Stimulated activated CD8-positive, alpha-beta memory T cell treated with anti-CD3 and anti-CD28 coated beads, Interleukin-7, amount 100 ng/mL, for 4 hours (primary cell): Measurements from ENCODE around the gene NKX3-2.
A peak's percentile ranks its signal among the peaks of the same experiment; 100 is the strongest.
"Not testable (repeated sequence)": the region's sequence is repeated elsewhere in the genome, so short reads cannot be mapped to it uniquely, and the experiment has no call there.

Experiments
- DNase-seq, 2 donors: peaks; one replicate each; pipeline ENCODE4 v3.0.0-alpha.2; 2020; ENCODE audit warnings: low read depth in 2 of 2

Gene NKX3-2

GRCh38 chr4:13543839-13544605 is at the start of gene NKX3-2:
Gene NKX3-2, minus strand, starts transcription at chr4:13544508. Its CDS starts 94 bp downstream, at chr4:13544414.
- DNase-seq, result no peak

GRCh38 chr4:13592220-13592619 is 47.9 kb upstream of the NKX3-2 start:
- no peak for DNase-seq

GRCh38 chr4:13590766-13591165 is 46.5 kb upstream of the NKX3-2 start:
- DNase-seq, result no peak

GRCh38 chr4:13588954-13589353 is 44.6 kb upstream of the NKX3-2 start:
- no peak for DNase-seq

- no peak for DNase-seq
Observed at GRCh38 chr4:13584481-13584880, 40.2 kb upstream of the NKX3-2 start.

- no peak for DNase-seq
Observed at GRCh38 chr4:13580036-13580435, 35.7 kb upstream of the NKX3-2 start.

GRCh38 chr4:13577660-13578059 is 33.4 kb upstream of the NKX3-2 start:
- DNase-seq, result no peak

- no peak for DNase-seq
Observed at GRCh38 chr4:13570916-13571315, 26.6 kb upstream of the NKX3-2 start.

- no peak for DNase-seq
Observed at GRCh38 chr4:13567125-13567524, 22.8 kb upstream of the NKX3-2 start.

- no peak for DNase-seq
Observed at GRCh38 chr4:13562876-13563275, 18.6 kb upstream of the NKX3-2 start.

GRCh38 chr4:13561673-13562072 is 17.4 kb upstream of the NKX3-2 start:
- DNase-seq, result no peak

- DNase-seq, result not testable (repeated sequence)
Observed at GRCh38 chr4:13560111-13560510, 15.8 kb upstream of the NKX3-2 start.

GRCh38 chr4:13559413-13559812 is 15.1 kb upstream of the NKX3-2 start:
- no peak for DNase-seq

- DNase-seq, result no peak
Observed at GRCh38 chr4:13558881-13559280, 14.6 kb upstream of the NKX3-2 start.

GRCh38 chr4:13555325-13555724 is 11.0 kb upstream of the NKX3-2 start:
- DNase-seq, result no peak

GRCh38 chr4:13553081-13553480 is 8.8 kb upstream of the NKX3-2 start:
- DNase-seq, result no peak

- peak; percentile 66 to 75 for DNase-seq
Observed at GRCh38 chr4:13548984-13549546, 4.8 kb upstream of the NKX3-2 start.

- no peak for DNase-seq
Observed at GRCh38 chr4:13548059-13548983, 4.0 kb upstream of the NKX3-2 start.

- peak in 1 of 2 donors; percentile 33 for DNase-seq
Observed at GRCh38 chr4:13547485-13548041, 3.3 kb upstream of the NKX3-2 start.

GRCh38 chr4:13546941-13547484 is 2.7 kb upstream of the NKX3-2 start:
- no peak for DNase-seq

- no peak for DNase-seq
Observed at GRCh38 chr4:13546142-13546940, 2.0 kb upstream of the NKX3-2 start.
